ENCODE measurements around the gene GSK3B. TPM values are rescaled to one million over a fixed set of nuclear protein-coding genes. Genes with fewer than 3 reads are reported as not detected.

Gene GSK3B
- total and polyA plus RNA-seq, 2 donors (not counting 1 experiment from before 2014, with no cell fraction given) = 37.3 to 44.8 TPM

DNA sequence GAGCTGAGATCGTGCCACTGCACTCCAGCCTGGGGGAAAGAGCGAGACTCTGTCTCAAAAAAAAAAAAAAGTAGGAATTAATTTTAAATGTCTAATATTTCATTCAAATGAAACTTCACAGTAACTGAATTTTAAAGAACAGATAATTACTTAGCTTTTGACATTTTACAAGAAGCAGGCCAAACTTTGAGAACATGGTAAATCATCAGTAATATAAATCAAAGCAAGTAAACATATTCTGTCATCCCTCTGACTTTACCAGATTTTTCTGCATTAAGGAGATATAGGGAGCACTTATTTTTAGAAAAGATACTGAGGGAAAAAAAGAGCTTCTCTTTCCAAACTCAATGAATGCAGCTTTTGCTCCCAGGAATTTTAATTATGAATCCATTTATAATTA lies 275.3 kb downstream of the GSK3B start:
- TF ChIP-seq CTCF (conservative IDR thresholded peaks at IDR 0.05 in 1 of 2, IDR thresholded peaks at IDR 0.05 in 1 of 2; ENCODE audit: low read depth in 1 of 2, low read length in 2 of 2) (no peak), EZH2 (IDR thresholded peaks at IDR 0.05; ENCODE audit: low read length, missing control alignments) (no peak)
- no peaks in the 10 kb centered on the region for H3K9me3 ChIP-seq (ENCODE audit: control insufficient read depth, insufficient read depth, low read depth, low read length)
- H3K79me2 ChIP-seq (ENCODE audit: control insufficient read depth, insufficient read depth, low read length) = no peaks in the 10 kb centered on the region
- peaks cover 15% of the 10 kb centered on the region for H3K27me3 ChIP-seq (ENCODE audit: control insufficient read depth, insufficient read depth, low read length)
- no peaks in the 10 kb centered on the region for H3K36me3 ChIP-seq (ENCODE audit: control insufficient read depth, insufficient read depth, low read length)
- H3K4me2 ChIP-seq (ENCODE audit: extremely low read depth, insufficient read depth, low read length) = no peak overlapping the region
- no peak overlapping the region for H2AFZ ChIP-seq (ENCODE audit: low read length)
- H3K4me1 ChIP-seq (ENCODE audit: control insufficient read depth, extremely low read depth, insufficient read depth, low read length) = no peaks in the 10 kb centered on the region
- no peak for DNase-seq (ENCODE audit: low read depth in 2 of 2)
- no peak overlapping the region for H3K4me3 ChIP-seq (replicated peaks in 1 of 4; ENCODE audit: control extremely low read depth in 1 of 4, insufficient read depth in 1 of 4, low read depth in 3 of 4, low read length in 4 of 4)
- H3K9ac ChIP-seq (ENCODE audit: insufficient read depth, low read length) = no peak overlapping the region
- H4K20me1 ChIP-seq (ENCODE audit: control insufficient read depth, extremely low read depth, insufficient read depth, low read length) = no peaks in the 10 kb centered on the region
- no peak overlapping the region for H3K27ac ChIP-seq (ENCODE audit: insufficient read depth, low read length)

GRCh38 chr3:119817583-119818363 lies 276.5 kb downstream of the GSK3B start:
- no peak for TF ChIP-seq CTCF (conservative IDR thresholded peaks at IDR 0.05 in 1 of 2, IDR thresholded peaks at IDR 0.05 in 1 of 2; ENCODE audit: low read depth in 1 of 2, low read length in 2 of 2)
- TF ChIP-seq EZH2 (IDR thresholded peaks at IDR 0.05; ENCODE audit: low read length, missing control alignments) = no peak
- Histone ChIP-seq H3K9ac (ENCODE audit: insufficient read depth, low read length) (no peak overlapping the region), H3K79me2 (ENCODE audit: control insufficient read depth, insufficient read depth, low read length) (no peaks in the 10 kb centered on the region), H3K4me1 (ENCODE audit: control insufficient read depth, extremely low read depth, insufficient read depth, low read length) (no peaks in the 10 kb centered on the region), H4K20me1 (ENCODE audit: control insufficient read depth, extremely low read depth, insufficient read depth, low read length) (no peaks in the 10 kb centered on the region), H3K4me3 (replicated peaks in 1 of 4; ENCODE audit: control extremely low read depth in 1 of 4, insufficient read depth in 1 of 4, low read depth in 3 of 4, low read length in 4 of 4) (no peak overlapping the region), H3K36me3 (ENCODE audit: control insufficient read depth, insufficient read depth, low read length) (no peaks in the 10 kb centered on the region), H3K9me3 (ENCODE audit: control insufficient read depth, insufficient read depth, low read depth, low read length) (no peaks in the 10 kb centered on the region), H3K27ac (ENCODE audit: insufficient read depth, low read length) (no peak overlapping the region), H3K27me3 (ENCODE audit: control insufficient read depth, insufficient read depth, low read length) (peaks cover 20% of the 10 kb centered on the region), H2AFZ (ENCODE audit: low read length) (no peak overlapping the region), H3K4me2 (ENCODE audit: extremely low read depth, insufficient read depth, low read length) (no peak overlapping the region)
- no peak for DNase-seq (ENCODE audit: low read depth in 2 of 2)

DNA sequence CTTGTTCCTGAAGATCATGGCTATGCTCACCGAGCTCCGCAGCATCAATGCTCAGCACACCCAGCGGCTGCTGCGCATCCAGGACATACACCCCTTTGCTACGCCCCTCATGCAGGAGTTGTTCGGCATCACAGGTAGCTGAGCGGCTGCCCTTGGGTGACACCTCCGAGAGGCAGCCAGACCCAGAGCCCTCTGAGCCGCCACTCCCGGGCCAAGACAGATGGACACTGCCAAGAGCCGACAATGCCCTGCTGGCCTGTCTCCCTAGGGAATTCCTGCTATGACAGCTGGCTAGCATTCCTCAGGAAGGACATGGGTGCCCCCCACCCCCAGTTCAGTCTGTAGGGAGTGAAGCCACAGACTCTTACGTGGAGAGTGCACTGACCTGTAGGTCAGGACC lies 277.2 kb downstream of the GSK3B start:
- Histone ChIP-seq H3K79me2 (ENCODE audit: control insufficient read depth, insufficient read depth, low read length) (no peaks in the 10 kb centered on the region), H3K4me1 (ENCODE audit: control insufficient read depth, extremely low read depth, insufficient read depth, low read length) (no peaks in the 10 kb centered on the region), H3K4me2 (ENCODE audit: extremely low read depth, insufficient read depth, low read length) (no peak overlapping the region), H3K27me3 (ENCODE audit: control insufficient read depth, insufficient read depth, low read length) (peaks cover 24% of the 10 kb centered on the region), H2AFZ (ENCODE audit: low read length) (no peak overlapping the region), H4K20me1 (ENCODE audit: control insufficient read depth, extremely low read depth, insufficient read depth, low read length) (no peaks in the 10 kb centered on the region), H3K9ac (ENCODE audit: insufficient read depth, low read length) (no peak overlapping the region), H3K4me3 (replicated peaks in 1 of 4; ENCODE audit: control extremely low read depth in 1 of 4, insufficient read depth in 1 of 4, low read depth in 3 of 4, low read length in 4 of 4) (no peak overlapping the region), H3K9me3 (ENCODE audit: control insufficient read depth, insufficient read depth, low read depth, low read length) (no peaks in the 10 kb centered on the region), H3K36me3 (ENCODE audit: control insufficient read depth, insufficient read depth, low read length) (no peaks in the 10 kb centered on the region), H3K27ac (ENCODE audit: insufficient read depth, low read length) (no peak overlapping the region)
- no peak for TF ChIP-seq EZH2 (IDR thresholded peaks at IDR 0.05; ENCODE audit: low read length, missing control alignments)
- TF ChIP-seq CTCF (conservative IDR thresholded peaks at IDR 0.05 in 1 of 2, IDR thresholded peaks at IDR 0.05 in 1 of 2; ENCODE audit: low read depth in 1 of 2, low read length in 2 of 2) = no peak
- DNase-seq (ENCODE audit: low read depth in 2 of 2) = no peak

Data from fibroblast of lung (primary cell).